Heart left ventricle (tissue), 16 donors: ENCODE measurements around the gene NIM1K. TPM values are rescaled to one million over a fixed set of nuclear protein-coding genes. Genes with fewer than 3 reads are reported as not detected.
A peak's percentile ranks its signal among the peaks of the same experiment; 100 is the strongest.

Source experiments
- ATAC-seq, 4 donors: fragments of 200-7000 bp; cut with Tn5 transposase; one replicate each; pipeline ENCODE4 v1.9.1; 2020 to 2022; ENCODE audit warnings: moderate library complexity in 4 of 4, mild to moderate bottlenecking in 3 of 4, moderate number of reproducible peaks in 1 of 4
- DNase-seq, 5 donors: peaks; one replicate each; pipeline ENCODE4 v3.0.0-alpha.2; 2020
- H3K27ac ChIP-seq, 12 donors: fragments of 200-600 bp; sonication (generic) in 4 of 12; one replicate each; pipeline versions ENCODE4 v1.5.0 to v1.8.0; 2016 to 2022; ENCODE audit warnings: mild to moderate bottlenecking in 2 of 12
- H3K27me3 ChIP-seq, 9 donors: fragments of 200-600 bp; sonication (generic) in 2 of 9; one replicate each; pipeline versions ENCODE4 v1.5.1 to v1.8.0; 2016 to 2022; ENCODE audit warnings: mild to moderate bottlenecking in 3 of 9
- H3K36me3 ChIP-seq, 9 donors: fragments of 200-600 bp; sonication (generic) in 2 of 9; one replicate each; pipeline versions ENCODE4 v1.5.0 to v1.8.0; 2018 to 2022; ENCODE audit warnings: mild to moderate bottlenecking in 2 of 9
- H3K4me1 ChIP-seq, 12 donors: fragments of 200-600 bp; sonication (generic) in 4 of 12; one replicate each; pipeline versions ENCODE4 v1.5.0 to v1.8.0; 2016 to 2022; ENCODE audit warnings: mild to moderate bottlenecking in 3 of 12
- H3K4me3 ChIP-seq, 12 donors: fragments of 200-600 bp; sonication (generic) in 4 of 12; one replicate each; pipeline versions ENCODE4 v1.5.0 to v1.8.0; 2017 to 2022; ENCODE audit warnings: mild to moderate bottlenecking in 9 of 12, moderate library complexity in 4 of 12
- H3K9me3 ChIP-seq, 12 donors: fragments of 200-600 bp; sonication (generic) in 4 of 12; one replicate each; pipeline versions ENCODE4 v1.5.0 to v1.8.0; 2016 to 2022; ENCODE audit warnings: mild to moderate bottlenecking in 1 of 12
- CTCF ChIP-seq, 12 donors: fragments of 200-600 bp; sonication (generic) in 4 of 12; IDR thresholded peaks; one replicate each; pipeline versions ENCODE4 v1.5.0 to v1.8.0; 2018 to 2022; ENCODE audit warnings: antibody characterized with exemption in 12 of 12, mild to moderate bottlenecking in 5 of 12
- POLR2A ChIP-seq, 2 donors: fragments of 450-650 bp; IDR thresholded peaks; one replicate each; pipeline ENCODE4 v1.6.1; 2017; ENCODE audit warnings: antibody characterized with exemption in 2 of 2, mild to moderate bottlenecking in 2 of 2, moderate library complexity in 2 of 2
- WGBS, 4 donors: extraction: QIAGEN DNeasy Blood & Tissue Kit in 2 of 4; methylation state at CpG; one replicate each; pipeline versions ENCODE4 v1.1.5 to v1.1.7; 2013 to 2018; 5-methylcytosine and 5-hydroxymethylcytosine counted together
- intact Hi-C, 10 donors: fragments of 100-400 bp; cut with DNase I; formaldehyde crosslinking; loops; one replicate each; pipeline versions ENCODE4 v1.11.1 to v1.14.2; 2022
- polyA plus RNA-seq, 2 donors: library from polyadenylated mRNA; stranded (reverse); fragments of 200-250 nt; gene quantifications; one replicate each; pipeline ENCODE4 v1.2.3, GENCODE V29; 2013
- total RNA-seq, 9 donors: library from RNA; depleted of rRNA in 2 of 9; stranded (reverse); fragments of >200 nt in 2 of 9; fragmentation: NEBNext Ultra II Directional in 3 of 9; extraction: Animal tissue kit (Norgen Biotek cat#: 25700) in 3 of 9; gene quantifications; one replicate each; pipeline versions ENCODE4 v1.1.0 to v1.2.4, GENCODE V29; 2016 to 2023
- donor health status: ischemic (EF 13 %, LVEDD 7.1; RV severe dilation, severe dysfunction).
- donor health status: healthy with polysubstance abuse.
- donor health status: DM: no; HTN: yes; CAD: no.
- donor health status: DM: no; HTN: no; CAD: no.
- donor health status: ischemic (EF 25% LVEDD 6.9; RV normal size, moderate dysfunction).
- donor health status: ischemic (EF 25% LVEDD 5.7; RV mildly dilated, moderate dysfunction).
- donor health status: healthy.
- donor health status: DM: yes; HTN: yes; CAD: no.
- donor health status: ischemic (EF 35%, LVEDD 5.7; RV mildly dilated, moderate dysfunction).
- donor health status: nonischemic (EF 11% LVEDD 7.7; RV severe dilation, severe dysfunction).
- donor health status: DM: yes; HTN: yes; CAD: no.
- donor health status: PGD.
- donor health status: ischemic (EF 29% LVEDD 5.4; RV normal size, mild dysfunction).
- donor health status: nonischemic (EF 23%, LVEDD 6.1; RV moderate dilation, normal function).

The NIM1K gene
- total and polyA plus RNA-seq, 11 donors, result 0.11 to 1.4 (median 0.44) TPM; not detected in 2

GRCh38 chr5:43149231-43149630 is 42.8 kb upstream of the NIM1K start:
- H3K9me3 ChIP-seq, result no peaks in the 10 kb centered on the region
- intact Hi-C loops, result no loop called here
- ATAC-seq (no peak), DNase-seq (no peak)
- no peaks in the 10 kb centered on the region for H3K27me3 ChIP-seq
- TF ChIP-seq CTCF (IDR thresholded peaks at IDR 0.05) (no peak), POLR2A (IDR thresholded peaks at IDR 0.05) (no peak)
- peaks cover 0 to 32% (median 11%) of the 10 kb centered on the region in 9 donors for H3K36me3 ChIP-seq
- 93 to 98% (median 96%) methylated on average over 7 of the region's 7 CpGs for WGBS, 4 donors
- H3K4me1 ChIP-seq, result peaks cover 0 to 17% (median under 1%) of the 10 kb centered on the region in 12 donors
- H3K27ac ChIP-seq, result no peak overlapping the region
- H3K4me3 ChIP-seq, result no peak overlapping the region

- Histone ChIP-seq H3K36me3 (peaks cover 0 to 32% (median 7%) of the 10 kb centered on the region in 9 donors), H3K4me3 (no peak overlapping the region), H3K4me1 (peaks cover 0 to 25% (median 7%) of the 10 kb centered on the region in 12 donors), H3K27me3 (no peaks in the 10 kb centered on the region), H3K27ac (no peak overlapping the region), H3K9me3 (no peaks in the 10 kb centered on the region)
- DNase-seq (no peak), ATAC-seq (peak in 1 of 4 donors; percentile 51)
- 74 to 100% (median 93%) methylated on average over 2 of the region's 2 CpGs for WGBS, 4 donors
- TF ChIP-seq POLR2A (IDR thresholded peaks at IDR 0.05) (no peak), CTCF (IDR thresholded peaks at IDR 0.05) (no peak)
- intact Hi-C loops, result no loop called here
These were observed 42.0 kb upstream of the NIM1K start for GRCh38 chr5:43150075-43150474.

GRCh38 chr5:43150748-43151147 is 41.3 kb upstream of the NIM1K start:
- Histone ChIP-seq H3K4me1 (peaks cover 0 to 31% (median 10%) of the 10 kb centered on the region in 12 donors), H3K4me3 (no peak overlapping the region), H3K27ac (no peak overlapping the region), H3K9me3 (no peaks in the 10 kb centered on the region), H3K36me3 (peaks cover 0 to 32% (median 7%) of the 10 kb centered on the region in 9 donors), H3K27me3 (no peaks in the 10 kb centered on the region)
- ATAC-seq, result no peak
- 81 to 88% (median 86%) methylated on average over 2 of the region's 2 CpGs for WGBS, 4 donors
- intact Hi-C loops, result no loop called here
- TF ChIP-seq POLR2A (IDR thresholded peaks at IDR 0.05), result no peak
- TF ChIP-seq CTCF (IDR thresholded peaks at IDR 0.05), result no peak
- DNase-seq, result no peak

- ATAC-seq, result peak in 3 of 4 donors; percentile 51 to 59 (median 55)
- peaks cover 0 to 24% (median 3%) of the 10 kb centered on the region in 9 donors for H3K36me3 ChIP-seq
- intact Hi-C loops, result no loop called here
These were observed 39.1 kb upstream of the NIM1K start for GRCh38 chr5:43152946-43153345.

More at GRCh38 chr5:43152946-43153345, 39.1 kb upstream of the NIM1K start:
- no peak overlapping the region for H3K4me3 ChIP-seq
- H3K4me1 ChIP-seq, result peaks cover 0 to 38% (median 10%) of the 10 kb centered on the region in 12 donors
- 74 to 79% (median 76%) methylated on average over 3 of the region's 3 CpGs for WGBS, 4 donors
- H3K27me3 ChIP-seq, result no peaks in the 10 kb centered on the region
- no peaks in the 10 kb centered on the region for H3K9me3 ChIP-seq
- H3K27ac ChIP-seq, result no peak overlapping the region
- DNase-seq, result no peak
- TF ChIP-seq CTCF (IDR thresholded peaks at IDR 0.05), result no peak
- TF ChIP-seq POLR2A (IDR thresholded peaks at IDR 0.05), result no peak
